Thoracic aorta (tissue), 2 donors: ENCODE data around the gene ARHGEF28. TPM values are rescaled to one million over a fixed set of nuclear protein-coding genes. Genes with fewer than 3 reads are reported as not detected.

Experiments
- ATAC-seq: fragments of 150-250 bp; one replicate; pipeline ENCODE4 v1.8.0; 2017; ENCODE audit warnings: low read depth; ENCODE audit not compliant: insufficient number of reproducible peaks, low FRiP score
- DNase-seq: peaks from one replicate; pipeline ENCODE4 v3.0.0-alpha.2; 2020; ENCODE audit warnings: low spot score
- H3K27ac ChIP-seq, 2 donors: fragments of 200-600 bp; sonication (generic); 1 replicate in 1 of 2; 2 replicates in 1 of 2; pipeline ENCODE4 v1.5.1; 2016; ENCODE audit warnings: mild to moderate bottlenecking in 2 of 2, moderate library complexity in 2 of 2
- H3K27me3 ChIP-seq: fragments of 200-600 bp; sonication (generic); replicated peaks from 2 replicates; pipeline ENCODE4 v1.6.0; 2016; ENCODE audit warnings: mild to moderate bottlenecking; ENCODE audit not compliant: insufficient read depth
- H3K36me3 ChIP-seq: fragments of 200-600 bp; sonication (generic); one replicate; pipeline ENCODE4 v1.5.1; 2016
- H3K4me1 ChIP-seq, 2 donors: fragments of 200-600 bp; sonication (generic); 1 replicate in 1 of 2; 2 replicates in 1 of 2; pipeline versions ENCODE4 v1.5.1 to v1.6.0; 2016; ENCODE audit warnings: low read depth in 2 of 2, mild to moderate bottlenecking in 1 of 2; ENCODE audit not compliant: control insufficient read depth in 1 of 2
- H3K4me3 ChIP-seq: fragments of 200-600 bp; sonication (generic); 2 replicates; pipeline ENCODE4 v1.5.1; 2016; ENCODE audit warnings: mild to moderate bottlenecking
- H3K9me3 ChIP-seq: fragments of 200-600 bp; sonication (generic); 2 replicates; pipeline ENCODE4 v1.5.1; 2016
- CTCF ChIP-seq: fragments of 200-600 bp; sonication (generic); IDR thresholded peaks from one replicate; pipeline ENCODE4 v1.5.1; 2019; ENCODE audit warnings: antibody characterized with exemption
- total RNA-seq, 2 donors: library from RNA; depleted of rRNA; stranded (reverse); fragments of >200 nt; gene quantifications; one replicate each; pipeline versions ENCODE4 v1.1.0 to v1.2.3, GENCODE V29; 2016

The ARHGEF28 gene
- total RNA-seq, 2 donors from 2014 or later, result 35.5 to 40.8 TPM

- no peaks in the 10 kb centered on the region for H3K27me3 ChIP-seq
- H3K4me3 ChIP-seq, result no peak overlapping the region
- no peak for TF ChIP-seq CTCF
- peaks cover 18 to 20% of the 10 kb centered on the region in 2 donors for H3K4me1 ChIP-seq
- no peak for DNase-seq
- H3K9me3 ChIP-seq, result no peaks in the 10 kb centered on the region
- no peak for ATAC-seq
- peaks cover 3% of the 10 kb centered on the region for H3K36me3 ChIP-seq
- no peak overlapping the region for H3K27ac ChIP-seq
Measured at GRCh38 chr5:73861313-73861988, 235.5 kb downstream of the ARHGEF28 start.

GRCh38 chr5:73862796-73863195, 236.8 kb downstream of the ARHGEF28 start:
- Histone ChIP-seq H3K4me1 (peaks cover 18 to 20% of the 10 kb centered on the region in 2 donors), H3K9me3 (no peaks in the 10 kb centered on the region), H3K36me3 (peaks cover 4% of the 10 kb centered on the region), H3K27ac (no peak overlapping the region), H3K4me3 (no peak overlapping the region), H3K27me3 (no peaks in the 10 kb centered on the region)
- ATAC-seq (no peak), DNase-seq (no peak)
- TF ChIP-seq CTCF, result no peak

- no peak for ATAC-seq
- peaks cover 8% of the 10 kb centered on the region for H3K36me3 ChIP-seq
- no peaks in the 10 kb centered on the region for H3K27me3 ChIP-seq
- H3K4me1 ChIP-seq, result peaks cover 18 to 20% of the 10 kb centered on the region in 2 donors
- no peak for TF ChIP-seq CTCF
- no peak for DNase-seq
- no peak overlapping the region for H3K27ac ChIP-seq
- H3K4me3 ChIP-seq, result no peak overlapping the region
- H3K9me3 ChIP-seq, result no peaks in the 10 kb centered on the region
Measured at GRCh38 chr5:73863876-73864275, 237.9 kb downstream of the ARHGEF28 start.

GRCh38 chr5:73865315-73865714, 239.3 kb downstream of the ARHGEF28 start:
- ATAC-seq, result no peak
- peaks cover 5% of the 10 kb centered on the region for H3K36me3 ChIP-seq
- no peak overlapping the region for H3K4me3 ChIP-seq
- no peak overlapping the region for H3K27ac ChIP-seq
- no peak for TF ChIP-seq CTCF
- no peaks in the 10 kb centered on the region for H3K27me3 ChIP-seq
- no peak for DNase-seq
- H3K9me3 ChIP-seq, result no peaks in the 10 kb centered on the region
- peaks cover 18 to 20% of the 10 kb centered on the region in 2 donors for H3K4me1 ChIP-seq

GRCh38 chr5:73867345-73868335, 241.6 kb downstream of the ARHGEF28 start:
- Histone ChIP-seq H3K36me3 (peaks cover 5% of the 10 kb centered on the region), H3K27me3 (no peaks in the 10 kb centered on the region), H3K4me3 (no peak overlapping the region), H3K9me3 (no peaks in the 10 kb centered on the region), H3K27ac (no peak overlapping the region), H3K4me1 (peaks cover 0 to 5% of the 10 kb centered on the region in 2 donors)
- no peak for TF ChIP-seq CTCF
- no peak for DNase-seq
- no peak for ATAC-seq
